Heart right ventricle (tissue), 16 donors: ENCODE data around the gene EMC10. TPM values are rescaled to one million over a fixed set of nuclear protein-coding genes. Genes with fewer than 3 reads are reported as not detected.

Experiments
- ATAC-seq, 8 donors: fragments of 200-7000 bp; cut with Tn5 transposase; one replicate each; pipeline ENCODE4 v1.9.1; 2020; ENCODE audit warnings: mild to moderate bottlenecking in 8 of 8, moderate library complexity in 8 of 8, moderate number of reproducible peaks in 1 of 8
- DNase-seq, 2 donors: peaks; one replicate each; pipeline ENCODE4 v3.0.0-alpha.2; 2020
- H3K27ac ChIP-seq, 10 donors: fragments of 200-600 bp; sonication (generic) in 2 of 10; one replicate each; pipeline versions ENCODE4 v1.5.0 to v1.8.0; 2020 to 2022; ENCODE audit warnings: mild to moderate bottlenecking in 3 of 10
- H3K27me3 ChIP-seq, 7 donors: fragments of 200-600 bp; one replicate each; pipeline ENCODE4 v1.8.0; 2021 to 2022; ENCODE audit warnings: mild to moderate bottlenecking in 2 of 7
- H3K36me3 ChIP-seq, 9 donors: fragments of 200-600 bp; sonication (generic) in 1 of 9; one replicate each; pipeline versions ENCODE4 v1.5.0 to v1.8.0; 2020 to 2022; ENCODE audit warnings: mild to moderate bottlenecking in 2 of 9
- H3K4me1 ChIP-seq, 9 donors: fragments of 200-600 bp; sonication (generic) in 1 of 9; one replicate each; pipeline versions ENCODE4 v1.5.0 to v1.8.0; 2020 to 2022; ENCODE audit warnings: mild to moderate bottlenecking in 4 of 9
- H3K4me3 ChIP-seq, 10 donors: fragments of 200-600 bp; sonication (generic) in 2 of 10; one replicate each; pipeline versions ENCODE4 v1.5.0 to v1.8.0; 2020 to 2022; ENCODE audit warnings: mild to moderate bottlenecking in 7 of 10, moderate library complexity in 2 of 10
- H3K9me3 ChIP-seq, 11 donors: fragments of 200-600 bp in 10 of 11; sonication (generic) in 2 of 11; one replicate each; pipeline versions ENCODE4 v1.5.0 to v1.8.0; 2013 to 2022; ENCODE audit warnings: mild to moderate bottlenecking in 2 of 11, control low read depth in 1 of 11, moderate library complexity in 1 of 11
- CTCF ChIP-seq, 9 donors: fragments of 200-600 bp; sonication (generic) in 2 of 9; IDR thresholded peaks; one replicate each; pipeline versions ENCODE4 v1.5.0 to v1.8.0; 2021 to 2022; ENCODE audit warnings: antibody characterized with exemption in 9 of 9, mild to moderate bottlenecking in 5 of 9, moderate library complexity in 1 of 9
- WGBS, 2 donors: extraction: QIAGEN DNeasy Blood & Tissue Kit; methylation state at CpG; one replicate each; pipeline ENCODE4 v1.1.7; 2013; ENCODE audit warnings: inconsistent platforms in 1 of 2; 5-methylcytosine and 5-hydroxymethylcytosine counted together
- intact Hi-C, 10 donors: fragments of 100-400 bp; cut with DNase I; formaldehyde crosslinking; loops; one replicate each; pipeline versions ENCODE4 v1.11.1 to v1.14.2; 2022
- polyA plus RNA-seq, 2 donors: library from polyadenylated mRNA; stranded (reverse); fragments of 200-250 nt; gene quantifications; one replicate each; pipeline ENCODE4 v1.2.3, GENCODE V29; 2013
- total RNA-seq, 10 donors: library from RNA; stranded (reverse); fragmentation: NEBNext Ultra II Directional in 3 of 10; extraction: Animal tissue kit (Norgen Biotek cat#: 25700) in 3 of 10; gene quantifications; one replicate each; pipeline versions ENCODE4 v1.2.1 to v1.2.4, GENCODE V29; 2021 to 2023
- donor health status: Arrhythmogenic right ventricular cardiomyopathy.
- donor health status: ischemic (EF 13 %, LVEDD 7.1; RV severe dilation, severe dysfunction).
- donor health status: healthy with polysubstance abuse.
- donor health status: DM: no; HTN: yes; CAD: no.
- donor health status: DM: no; HTN: no; CAD: no.
- donor health status: ischemic (EF 25% LVEDD 6.9; RV normal size, moderate dysfunction).
- donor health status: ischemic (EF 25% LVEDD 5.7; RV mildly dilated, moderate dysfunction).
- donor health status: healthy.
- donor health status: DM: yes; HTN: yes; CAD: no.
- donor health status: Ischemic cardiomyopathy.
- donor health status: ischemic (EF 35%, LVEDD 5.7; RV mildly dilated, moderate dysfunction).
- donor health status: nonischemic (EF 11% LVEDD 7.7; RV severe dilation, severe dysfunction).
- donor health status: DM: yes; HTN: yes; CAD: no.
- donor health status: PGD.
- donor health status: ischemic (EF 29% LVEDD 5.4; RV normal size, mild dysfunction).
- donor health status: nonischemic (EF 23%, LVEDD 6.1; RV moderate dilation, normal function).

The EMC10 gene
- total and polyA plus RNA-seq, 12 donors: 73.6 to 152 (median 89.1) TPM

GRCh38 chr19:50459067-50459456 lies 17.2 kb upstream of the EMC10 start:
- intact Hi-C loops: no loop called here
- no peak for DNase-seq

GRCh38 chr19:50459638-50460037 lies 16.7 kb upstream of the EMC10 start:
- no peak for DNase-seq
- Histone ChIP-seq H3K27me3 (peaks cover 0 to 65% (median 50%) of the 10 kb centered on the region in 7 donors), H3K4me3 (no peak overlapping the region), H3K4me1 (no peaks in the 10 kb centered on the region), H3K9me3 (no peaks in the 10 kb centered on the region), H3K27ac (no peak overlapping the region), H3K36me3 (no peaks in the 10 kb centered on the region)
- intact Hi-C loops: loop anchor here in 7 of 10 donors (2.0 to 5.0 kb wide), 3 partner anchors 91 to 102 kb away; partner anchors contain the start of gene NAPSA (in 5 of the 7)
- 27 to 59% methylated on average over 1 of the region's 1 CpG for WGBS, 2 donors
- TF ChIP-seq CTCF (IDR thresholded peaks at IDR 0.05): no peak
- no peak for ATAC-seq

More at GRCh38 chr19:50459067-50459456, 17.2 kb upstream of the EMC10 start:
- no peak for ATAC-seq
- 55 to 58% methylated on average over 30 to 32 of the region's 32 CpGs for WGBS, 2 donors
- Histone ChIP-seq H3K27ac (no peak overlapping the region), H3K4me3 (no peak overlapping the region), H3K9me3 (no peaks in the 10 kb centered on the region), H3K4me1 (no peaks in the 10 kb centered on the region), H3K27me3 (peaks cover 0 to 61% (median 50%) of the 10 kb centered on the region in 7 donors), H3K36me3 (no peaks in the 10 kb centered on the region)
- TF ChIP-seq CTCF (IDR thresholded peaks at IDR 0.05): no peak

GRCh38 chr19:50460161-50460765 lies 16.0 kb upstream of the EMC10 start:
- 28 to 36% methylated on average over 13 of the region's 13 CpGs for WGBS, 2 donors
- Histone ChIP-seq H3K4me1 (no peaks in the 10 kb centered on the region), H3K4me3 (no peak overlapping the region), H3K9me3 (no peaks in the 10 kb centered on the region), H3K36me3 (no peaks in the 10 kb centered on the region), H3K27ac (no peak overlapping the region), H3K27me3 (peaks cover 0 to 71% (median 50%) of the 10 kb centered on the region in 7 donors)
- DNase-seq (no peak), ATAC-seq (no peak)
- intact Hi-C loops: loop anchor here in 7 of 10 donors (2.0 to 5.0 kb wide), 3 partner anchors 91 to 103 kb away; partner anchors contain the start of gene NAPSA (in 5 of the 7)
- no peak for TF ChIP-seq CTCF (IDR thresholded peaks at IDR 0.05)

- intact Hi-C loops: loop anchor here (1.0 to 5.0 kb wide), 4 partner anchors 92 to 104 kb away; partner anchors contain the start of gene NAPSA (in 5 of the 10)
Observed at GRCh38 chr19:50461066-50461875, 15.0 kb upstream of the EMC10 start.

More at GRCh38 chr19:50461066-50461875, 15.0 kb upstream of the EMC10 start:
- 31 to 33% methylated on average over 28 of the region's 28 CpGs for WGBS, 2 donors
- no peaks in the 10 kb centered on the region for H3K36me3 ChIP-seq
- peaks cover 0 to 72% (median 50%) of the 10 kb centered on the region in 7 donors for H3K27me3 ChIP-seq
- ATAC-seq (peak; percentile 56 to 82 (median 76)), DNase-seq (peak; percentile 39 to 44)
- no peaks in the 10 kb centered on the region for H3K4me1 ChIP-seq
- H3K9me3 ChIP-seq: no peaks in the 10 kb centered on the region
- H3K4me3 ChIP-seq: no peak overlapping the region
- TF ChIP-seq CTCF (IDR thresholded peaks at IDR 0.05): peak; percentile 70 to 84 (median 82)
- H3K27ac ChIP-seq: no peak overlapping the region
